B cell (primary cell): ENCODE measurements around the gene DENND1A. TPM values are rescaled to one million over a fixed set of nuclear protein-coding genes. Genes with fewer than 3 reads are reported as not detected.

ENCODE experiments used
- ATAC-seq: fragments of 200-7000 bp; cut with Tn5 transposase; one replicate; pipeline ENCODE4 v1.10.0; 2021; ENCODE audit warnings: low read depth, mild to moderate bottlenecking, moderate number of reproducible peaks, moderate library complexity
- CTCF ChIA-PET: fragments of 350-600 bp; sonication (Branson Sonifier 250); formaldehyde crosslinking; loops from one replicate; lab custom pipeline; 2021; ENCODE audit warnings: antibody characterized with exemption, inconsistent platforms; lab: Charles Lee
- POLR2A ChIA-PET: fragments of 350-600 bp; sonication (Branson Sonifier 250); formaldehyde crosslinking; loops from one replicate; lab custom pipeline; 2021; ENCODE audit warnings: antibody characterized with exemption; lab: Charles Lee
- DNase-seq: peaks from one replicate; pipeline ENCODE4 v3.0.0; 2013
- H2AFZ ChIP-seq: 2 replicates; pipeline ENCODE4 v1.6.1; 2012; ENCODE audit warnings: mild to moderate bottlenecking, low read depth, low read length; ENCODE audit not compliant: insufficient read depth, poor library complexity, severe bottlenecking
- H3K27ac ChIP-seq, 2 donors: 1 replicate in 1 of 2; 2 replicates in 1 of 2; pipeline ENCODE4 v1.5.1; 2012 to 2013; ENCODE audit warnings: low read length in 2 of 2, mild to moderate bottlenecking in 2 of 2, moderate library complexity in 1 of 2
- H3K27me3 ChIP-seq, 4 experiments: fragments of 200-600 bp in 1 of 4; sonication (generic) in 1 of 4; replicated peaks in 1 of 4; 1 replicate in 2 of 4; 2 replicates in 2 of 4; pipeline versions ENCODE4 v1.6.1 to v1.7.0; 2013 to 2016; ENCODE audit warnings: low read length in 3 of 4, mild to moderate bottlenecking in 2 of 4, mixed read lengths in 1 of 4, moderate library complexity in 1 of 4; ENCODE audit not compliant: insufficient read depth in 4 of 4, control insufficient read depth in 3 of 4; ENCODE audit errors: control extremely low read depth in 1 of 4
- H3K36me3 ChIP-seq, 2 experiments: replicated peaks in 1 of 2; 1 replicate in 1 of 2; 2 replicates in 1 of 2; pipeline versions ENCODE4 v1.6.1 to v1.7.1; 2013; ENCODE audit warnings: low read length in 1 of 2; ENCODE audit not compliant: insufficient read depth in 2 of 2, control insufficient read depth in 1 of 2; ENCODE audit errors: control extremely low read depth in 1 of 2, extremely low read depth in 1 of 2
- H3K4me1 ChIP-seq, 2 donors: fragments of 200-600 bp in 1 of 2; sonication (generic) in 1 of 2; 1 replicate in 1 of 2; 2 replicates in 1 of 2; pipeline versions ENCODE4 v1.5.1 to v1.6.1; 2013 to 2017; ENCODE audit warnings: low read length in 2 of 2; ENCODE audit not compliant: control insufficient read depth in 2 of 2, insufficient read depth in 2 of 2
- H3K4me2 ChIP-seq: replicated peaks from 2 replicates; pipeline ENCODE3; 2012; ENCODE audit warnings: mild to moderate bottlenecking, low read depth, low read length; ENCODE audit not compliant: poor library complexity, severe bottlenecking
- H3K4me3 ChIP-seq, 5 experiments: fragments of 200-600 bp in 1 of 5; sonication (generic) in 1 of 5; 1 replicate in 3 of 5; 2 replicates in 2 of 5; pipeline versions ENCODE4 v1.5.1 to v1.7.0; 2011 to 2016; ENCODE audit warnings: low read length in 4 of 5, mild to moderate bottlenecking in 4 of 5, low read depth in 2 of 5, control low read depth in 1 of 5, moderate library complexity in 1 of 5; ENCODE audit not compliant: insufficient read depth in 1 of 5; ENCODE audit errors: control extremely low read depth in 1 of 5, extremely low read depth in 1 of 5
- H3K79me2 ChIP-seq: fragments of 200-600 bp; sonication (generic); one replicate; pipeline ENCODE4 v1.6.0; 2016; ENCODE audit warnings: low read length; ENCODE audit not compliant: control insufficient read depth, insufficient read depth
- H3K9ac ChIP-seq: fragments of 200-600 bp; sonication (generic); 2 replicates; pipeline ENCODE4 v1.6.1; 2017; ENCODE audit warnings: mild to moderate bottlenecking, low read length, moderate library complexity
- H3K9me3 ChIP-seq, 3 donors: one replicate each; pipeline versions ENCODE4 v1.6.1 to v1.7.1; 2013; ENCODE audit warnings: low read length in 2 of 3; ENCODE audit not compliant: control insufficient read depth in 2 of 3, insufficient read depth in 1 of 3; ENCODE audit errors: control extremely low read depth in 1 of 3
- H4K20me1 ChIP-seq: 2 replicates; pipeline ENCODE4 v1.6.0; 2012; ENCODE audit warnings: mild to moderate bottlenecking, low read length; ENCODE audit not compliant: insufficient read depth, control insufficient read depth, poor library complexity, severe bottlenecking
- H3K27ac Mint-ChIP-seq: one replicate; pipeline ENCODE4 v1.8.0; 2021; ENCODE audit warnings: mixed read lengths
- H3K27me3 Mint-ChIP-seq: one replicate; pipeline ENCODE4 v1.8.0; 2021; ENCODE audit warnings: mixed read lengths
- H3K4me1 Mint-ChIP-seq: one replicate; pipeline ENCODE4 v1.8.0; 2021; ENCODE audit warnings: mixed read lengths
- H3K4me3 Mint-ChIP-seq: one replicate; pipeline ENCODE4 v1.8.0; 2021; ENCODE audit warnings: mixed read lengths
- H3K9me3 Mint-ChIP-seq: one replicate; pipeline ENCODE4 v1.8.0; 2022; ENCODE audit warnings: mixed read lengths; ENCODE audit not compliant: insufficient read depth
- CTCF ChIP-seq: fragments of 200-600 bp; IDR thresholded peaks from one replicate; pipeline ENCODE4 v1.8.0; 2022; ENCODE audit warnings: antibody characterized with exemption, mild to moderate bottlenecking
- EZH2 ChIP-seq: IDR thresholded peaks from 2 replicates; pipeline ENCODE4 v1.6.1; 2012; ENCODE audit warnings: borderline replicate concordance, low read depth, mild to moderate bottlenecking, moderate library complexity, low read length; ENCODE audit not compliant: insufficient read depth, poor library complexity, severe bottlenecking
- WGBS: methylation state at CpG from one replicate; pipeline ENCODE4 v1.1.5; 2013; ENCODE audit warnings: missing lambda C conversion rate; ENCODE audit not compliant: insufficient coverage; 5-methylcytosine and 5-hydroxymethylcytosine counted together
- intact Hi-C: fragments of 100-400 bp; cut with micrococcal nuclease; formaldehyde crosslinking; loops from one replicate; pipeline ENCODE4 v1.10.0; 2022
- polyA plus RNA-seq: library from polyadenylated mRNA; depleted of rRNA; stranded (reverse); fragments of >200 nt; gene quantifications from 2 replicates; pipeline ENCODE4 v1.2.3, GENCODE V29; 2012
- total RNA-seq, 2 donors: library from RNA; stranded (reverse); fragments of 120-200 nt in 1 of 2; gene quantifications; 1 replicate in 1 of 2; 2 replicates in 1 of 2; pipeline versions ENCODE4 v1.2.3 to v1.2.4, GENCODE V29; 2013 to 2022

The DENND1A gene
- total and polyA plus RNA-seq, 2 donors (not counting 1 experiment from before 2014, with no cell fraction given): 10.8 to 26.0 TPM

- no peaks in the 10 kb centered on the region for H4K20me1 ChIP-seq
- H2AFZ ChIP-seq: no peak overlapping the region
- DNase-seq (no peak), ATAC-seq (no peak)
- no peak overlapping the region for H3K9ac ChIP-seq
- H3K27me3 ChIP-seq: no peaks in the 10 kb centered on the region
- no peak overlapping the region for H3K4me2 ChIP-seq
- Mint-ChIP-seq H3K9me3 (no peaks in the 10 kb centered on the region), H3K27ac (no peak overlapping the region), H3K27me3 (no peaks in the 10 kb centered on the region), H3K4me1 (peaks cover 27% of the 10 kb centered on the region), H3K4me3 (no peak overlapping the region)
- H3K36me3 ChIP-seq: no peaks in the 10 kb centered on the region
- no CpG with 5 or more reads among the region's 1 CpG for WGBS
- peaks cover 17% of the 10 kb centered on the region in 2 donors for H3K4me1 ChIP-seq
- CTCF ChIA-PET: interaction anchor here (1.2 kb wide), 1 partner anchor 51 kb away, joined by 3 read pairs; no protein-coding TSS in a partner anchor
- POLR2A ChIA-PET: no interaction called here
- H3K27ac ChIP-seq: no peak overlapping the region
- TF ChIP-seq CTCF (no peak), EZH2 (no peak)
- no peak overlapping the region for H3K4me3 ChIP-seq
- H3K9me3 ChIP-seq: no peaks in the 10 kb centered on the region
- peaks cover 6% of the 10 kb centered on the region for H3K79me2 ChIP-seq
- intact Hi-C loops: no loop called here
Measured at GRCh38 chr9:123745933-123746332, 184.0 kb downstream of the DENND1A start.

GRCh38 chr9:123745451-123745850 lies 184.5 kb downstream of the DENND1A start:
- Histone ChIP-seq H3K27ac (no peak overlapping the region), H2AFZ (no peak overlapping the region), H4K20me1 (no peaks in the 10 kb centered on the region), H3K9me3 (no peaks in the 10 kb centered on the region), H3K4me2 (no peak overlapping the region), H3K27me3 (no peaks in the 10 kb centered on the region), H3K4me1 (peaks cover 16 to 17% of the 10 kb centered on the region in 2 donors), H3K36me3 (no peaks in the 10 kb centered on the region), H3K79me2 (peaks cover 6% of the 10 kb centered on the region), H3K4me3 (no peak overlapping the region), H3K9ac (no peak overlapping the region)
- Mint-ChIP-seq H3K27me3 (no peaks in the 10 kb centered on the region), H3K27ac (no peak overlapping the region), H3K4me1 (peaks cover 28% of the 10 kb centered on the region), H3K9me3 (no peaks in the 10 kb centered on the region), H3K4me3 (no peak overlapping the region)
- WGBS: 100% methylated on average over 1 of the region's 2 CpGs
- POLR2A ChIA-PET: no interaction called here
- ATAC-seq (no peak), DNase-seq (no peak)
- CTCF ChIA-PET: interaction anchor here (1.2 kb wide), 1 partner anchor 52 kb away, joined by 3 read pairs; no protein-coding TSS in a partner anchor
- no peak for TF ChIP-seq EZH2
- no peak for TF ChIP-seq CTCF
- intact Hi-C loops: no loop called here
